GM19035 (cell line): ENCODE measurements around the gene ADCY2.

ENCODE experiments used
- ATAC-seq: cut with Tn5 transposase; IDR thresholded peaks from one replicate; pipeline ENCODE4 v1.9.1; 2021; ENCODE audit not compliant: unreplicated experiment

The ADCY2 gene

DNA sequence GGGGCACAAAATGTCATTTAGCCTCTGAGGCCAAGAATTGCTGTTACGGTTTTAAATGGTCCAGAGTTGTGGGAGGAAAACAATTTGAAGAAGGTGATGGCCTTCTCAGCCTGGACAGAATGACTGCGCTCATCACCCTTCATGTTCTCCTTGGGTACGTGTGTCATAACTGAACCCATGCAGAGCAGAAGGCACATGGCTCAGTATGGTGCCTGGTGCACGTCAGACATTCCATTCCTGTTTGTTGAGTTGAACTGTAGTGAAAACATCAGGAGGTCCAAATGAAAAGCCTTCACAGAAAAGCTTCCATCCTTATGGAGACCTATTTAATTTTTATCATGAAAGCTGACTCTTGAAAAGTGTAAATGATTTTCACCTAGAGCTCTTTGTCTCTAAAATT, 321.8 kb downstream of the ADCY2 start:
- ATAC-seq = no peak

DNA sequence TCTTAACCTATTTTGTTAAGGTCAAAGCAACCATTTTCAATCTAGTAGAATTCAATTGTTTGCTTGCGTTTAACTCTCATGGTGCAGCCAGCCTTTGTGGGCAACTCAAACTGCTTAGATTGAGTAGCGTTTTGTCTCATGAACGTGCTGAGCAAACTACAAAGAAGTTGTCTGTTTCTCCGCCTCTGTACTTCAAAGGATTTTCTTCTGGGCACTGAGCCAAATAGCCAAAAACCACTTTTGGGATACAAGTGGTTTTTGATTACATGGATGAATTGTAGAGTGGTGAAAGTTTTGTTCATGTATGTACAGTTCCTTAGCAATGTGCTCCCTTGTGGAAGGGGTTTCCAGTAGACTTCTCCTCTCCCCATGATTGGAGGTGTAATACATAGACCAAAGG, 332.1 kb downstream of the ADCY2 start:
- no peak for ATAC-seq

DNA sequence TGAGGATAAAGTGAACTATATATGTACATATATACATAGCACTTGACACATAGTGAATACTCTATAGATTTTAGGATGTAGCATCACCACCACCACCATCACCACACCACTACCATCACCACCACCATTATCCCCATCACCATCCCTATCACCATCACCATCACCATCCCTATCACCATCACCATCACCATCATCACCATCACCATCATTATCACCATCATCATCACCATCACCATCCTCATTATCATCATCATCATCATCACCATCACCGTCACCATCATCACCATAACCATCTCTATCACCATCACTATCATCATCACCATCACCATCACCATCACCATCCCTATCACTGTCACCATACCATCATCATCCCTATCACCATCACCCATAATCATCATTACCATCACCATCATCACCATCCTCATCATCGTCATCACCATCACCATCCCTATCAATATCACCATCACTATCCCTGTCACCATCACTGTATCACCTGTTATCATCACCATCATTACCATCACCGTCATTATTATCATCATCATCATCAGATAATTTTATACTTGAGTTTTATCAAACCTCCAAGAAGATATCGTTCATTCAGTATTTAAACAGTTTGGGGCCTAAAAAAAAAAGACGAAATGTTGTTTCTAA, 345.6 kb downstream of the ADCY2 start:
- no peak for ATAC-seq

GRCh38 chr5:7742241-7742656, 346.3 kb downstream of the ADCY2 start:
- ATAC-seq = no peak

- no peak for ATAC-seq
Observed at GRCh38 chr5:7745882-7746610, 350.1 kb downstream of the ADCY2 start.

DNA sequence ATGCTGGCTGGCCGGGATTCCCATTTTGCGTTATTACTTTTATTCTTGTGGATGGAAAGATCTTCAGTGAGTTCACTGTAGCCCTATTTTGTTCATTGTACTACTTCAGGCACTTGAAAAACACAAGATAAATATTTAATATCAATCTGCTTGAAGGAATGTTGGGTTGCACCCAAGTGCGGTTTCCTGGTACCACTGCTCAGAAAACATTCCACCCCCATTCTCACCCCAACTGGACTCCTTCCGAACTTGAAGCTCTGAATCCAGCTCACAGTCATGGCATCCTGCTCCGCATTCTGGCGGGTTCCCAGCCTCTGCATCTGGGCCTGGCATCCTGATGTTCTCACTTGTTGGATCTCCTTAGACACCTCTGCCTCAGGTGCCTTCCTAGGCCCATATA, 351.8 kb downstream of the ADCY2 start:
- ATAC-seq = no peak

DNA sequence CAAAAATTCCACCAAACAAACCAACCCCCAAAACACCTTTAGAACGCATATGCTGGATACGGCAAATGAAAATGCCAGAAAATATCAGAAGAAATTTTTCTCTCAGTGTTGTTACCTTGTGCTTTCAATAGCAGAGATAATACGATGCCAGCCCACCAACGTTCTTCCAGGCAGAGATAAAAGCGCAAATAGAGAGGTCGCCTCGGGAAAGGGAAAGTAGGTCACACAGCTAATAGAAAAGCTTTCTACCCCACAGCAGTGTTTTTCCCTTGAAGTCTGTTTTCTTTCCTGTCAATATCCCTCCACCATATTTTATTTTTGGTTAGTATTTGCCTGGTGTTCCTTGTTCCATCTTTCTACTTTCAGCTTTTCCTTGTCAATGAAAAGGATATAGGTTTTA, 353.7 kb downstream of the ADCY2 start:
- ATAC-seq = no peak

- no peak for ATAC-seq
Observed at GRCh38 chr5:7751874-7752273, 355.9 kb downstream of the ADCY2 start.

GRCh38 chr5:7753181-7753580, 357.2 kb downstream of the ADCY2 start:
- ATAC-seq = no peak

DNA sequence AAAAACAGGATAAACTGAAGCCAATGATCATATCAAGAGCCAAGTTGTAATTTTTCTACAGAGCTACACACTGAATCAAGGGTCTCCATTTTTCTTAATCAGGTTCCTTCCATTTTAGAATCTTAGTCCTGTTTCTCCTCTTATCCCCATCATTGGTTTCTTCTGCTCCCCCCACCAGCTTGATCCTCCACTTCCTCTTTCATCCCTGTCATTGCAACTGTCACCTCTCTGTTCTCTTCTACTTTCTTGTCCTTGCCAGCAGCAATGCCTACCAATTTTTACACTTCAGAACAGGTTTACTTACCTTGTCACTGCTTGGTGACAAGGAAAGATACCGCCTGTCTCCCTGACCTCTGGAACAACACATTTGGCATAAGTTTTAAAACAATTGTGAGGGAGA, 357.7 kb downstream of the ADCY2 start:
- no peak for ATAC-seq

DNA sequence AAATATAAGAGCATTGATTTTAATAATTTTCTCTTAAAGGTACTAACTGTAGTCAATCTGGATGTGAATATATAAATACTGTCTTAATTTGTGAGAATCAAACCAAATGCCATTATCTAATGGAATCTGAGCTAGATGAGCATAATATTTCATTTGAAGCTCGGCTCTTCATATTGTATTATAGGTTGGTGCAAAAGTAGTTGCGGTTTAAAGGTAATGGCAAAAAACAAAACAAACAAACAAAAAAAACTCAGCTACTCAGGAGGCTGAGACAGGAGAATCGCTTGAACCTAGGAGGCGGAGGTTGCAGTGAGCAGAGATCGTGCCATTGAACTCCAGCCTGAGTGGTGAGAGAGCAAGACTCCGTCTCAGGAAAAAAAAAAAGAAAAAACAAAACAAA, 358.6 kb downstream of the ADCY2 start:
- no peak for ATAC-seq

- ATAC-seq = peak; percentile 92
Observed at GRCh38 chr5:7754997-7755596, 359.2 kb downstream of the ADCY2 start.

- no peak for ATAC-seq
Observed at GRCh38 chr5:7755958-7756357, 360.0 kb downstream of the ADCY2 start.

DNA sequence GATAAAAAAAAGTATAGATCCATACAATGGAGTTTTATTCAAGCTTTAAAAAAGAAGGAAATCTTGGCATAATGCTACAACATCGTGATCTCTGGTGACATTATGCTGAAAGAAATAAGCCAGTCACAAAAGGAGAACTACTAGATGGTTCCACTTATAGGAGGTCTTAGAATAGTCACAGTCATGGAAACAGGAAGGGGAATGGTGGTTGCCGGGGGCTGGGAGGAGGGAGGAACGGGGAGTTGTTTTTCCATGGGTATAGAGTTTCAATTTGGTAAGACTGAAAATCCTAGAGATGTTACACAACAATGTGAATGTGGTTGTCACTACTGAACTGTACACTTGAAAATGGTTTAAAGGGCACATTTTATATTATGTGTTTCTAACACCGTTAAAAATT, 360.5 kb downstream of the ADCY2 start:
- ATAC-seq = no peak

- no peak for ATAC-seq
Observed at GRCh38 chr5:7759257-7759871, 363.4 kb downstream of the ADCY2 start.

DNA sequence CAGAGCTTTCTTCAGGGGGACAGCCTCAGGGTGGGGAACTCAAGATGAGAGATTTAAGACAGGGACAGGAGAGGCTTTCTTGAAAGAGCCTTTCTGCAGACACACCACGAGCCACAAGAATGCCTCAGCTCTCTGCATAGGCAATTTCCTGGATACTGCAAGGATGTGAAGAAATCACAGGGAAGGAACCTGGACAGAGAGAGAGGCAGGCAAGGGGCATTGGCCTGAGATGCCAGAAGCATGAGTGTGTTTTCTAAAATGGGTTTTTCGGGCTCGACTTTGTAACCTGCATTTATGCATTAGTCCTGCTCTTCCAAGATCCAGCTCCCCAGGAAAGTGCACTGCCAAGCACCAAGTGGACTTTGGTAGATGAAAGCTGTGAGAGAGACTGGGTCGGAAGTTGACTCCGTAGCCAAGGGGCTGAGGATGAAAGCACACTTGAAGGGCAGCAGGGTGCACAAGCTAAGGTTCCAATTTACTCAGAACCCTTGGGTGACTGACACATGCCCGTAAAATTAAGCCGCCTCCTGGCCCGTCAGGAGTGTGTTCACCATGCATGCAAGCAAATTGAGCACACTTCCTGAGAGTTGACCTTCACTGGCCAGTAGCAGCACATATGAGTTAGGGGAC, 364.1 kb downstream of the ADCY2 start:
- ATAC-seq = no peak

DNA sequence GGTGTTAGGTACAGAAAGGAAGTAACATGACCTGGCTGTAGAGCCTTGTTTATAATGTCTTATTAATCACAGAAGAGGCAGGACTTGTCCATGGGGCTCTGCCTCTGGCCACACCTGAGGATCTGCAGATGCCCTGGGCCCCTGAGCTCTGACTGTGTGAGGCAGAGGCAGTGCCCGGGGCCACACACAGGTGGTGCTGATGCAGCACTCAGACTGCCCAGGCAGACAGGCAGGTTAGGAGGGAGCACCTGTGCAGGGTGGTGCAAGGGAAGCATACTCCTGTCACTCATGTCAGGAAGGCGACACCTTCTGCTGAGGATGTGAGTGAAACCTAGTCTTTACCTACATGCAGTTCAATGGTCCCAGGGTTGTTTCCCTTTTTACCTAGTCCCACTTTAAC, 366.3 kb downstream of the ADCY2 start:
- no peak for ATAC-seq

GRCh38 chr5:7763621-7764072, 367.7 kb downstream of the ADCY2 start:
- ATAC-seq = no peak

GRCh38 chr5:7764452-7764851, 368.5 kb downstream of the ADCY2 start:
- no peak for ATAC-seq

DNA sequence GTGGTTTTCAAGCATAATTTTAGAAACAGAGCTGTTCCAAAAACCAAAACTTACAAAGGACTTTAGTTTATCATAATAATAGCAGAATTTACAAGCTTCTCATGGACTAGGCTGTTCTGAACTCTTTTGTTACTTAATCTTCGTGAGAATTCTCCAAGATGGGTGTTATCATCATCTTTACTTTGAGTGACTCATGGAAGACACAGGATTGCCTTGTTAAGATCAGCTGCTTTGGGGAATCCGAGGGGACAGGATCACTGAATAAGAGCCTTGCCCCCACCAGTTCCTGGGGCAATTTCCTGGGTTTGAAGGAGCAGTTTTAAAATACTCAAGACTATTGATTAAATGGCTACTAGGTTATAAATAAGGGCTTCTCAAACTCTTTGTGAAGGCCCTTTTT, 374.5 kb downstream of the ADCY2 start:
- ATAC-seq = no peak

DNA sequence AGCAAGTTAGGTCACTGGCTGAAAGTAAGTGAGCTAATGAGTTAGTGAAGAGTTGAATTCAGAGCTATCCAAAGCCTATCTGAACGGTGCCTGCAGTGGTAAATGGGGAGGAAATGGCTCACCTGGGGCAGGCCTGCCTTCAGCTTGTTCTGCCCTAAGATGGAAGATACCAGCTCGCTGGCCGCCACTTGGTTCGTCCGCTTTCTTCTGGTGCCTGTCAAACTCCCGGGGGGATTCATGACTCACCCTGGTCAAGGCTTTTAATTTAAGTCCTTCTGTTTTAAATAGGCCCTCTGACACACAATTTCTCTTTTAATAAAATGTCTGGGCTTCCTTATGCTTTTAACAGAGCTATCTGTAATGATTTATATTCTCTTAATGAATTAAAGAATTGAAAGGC, 376.2 kb downstream of the ADCY2 start:
- no peak for ATAC-seq
